ACC112 (cell line): ENCODE results near the gene TRMT1L.
"Not testable (repeated sequence)": the region's sequence is repeated elsewhere in the genome, so short reads cannot be mapped to it uniquely, and the experiment has no call there.

Experiments used
- H2AFZ ChIP-seq: fragments of 200-600 bp; sonication (generic); one replicate; pipeline ENCODE4 v1.6.0; 2017; ENCODE audit warnings: antibody characterized with exemption, low read length; ENCODE audit not compliant: unreplicated experiment
- H3K27ac ChIP-seq: fragments of 200-600 bp; sonication (generic); 2 replicates; pipeline ENCODE4 v1.5.1; 2014; ENCODE audit warnings: low read depth, mild to moderate bottlenecking, antibody characterized with exemption, low read length, moderate library complexity
- H3K27me3 ChIP-seq: fragments of 200-600 bp; sonication (generic); 2 replicates; pipeline ENCODE4 v1.6.1; 2014; ENCODE audit warnings: mild to moderate bottlenecking, antibody characterized with exemption, low read length, moderate library complexity, mixed read lengths; ENCODE audit not compliant: insufficient read depth
- H3K36me3 ChIP-seq: fragments of 200-600 bp; sonication (generic); 2 replicates; pipeline ENCODE4 v1.6.1; 2016; ENCODE audit warnings: mild to moderate bottlenecking, antibody characterized with exemption, low read length, moderate library complexity, mixed read lengths; ENCODE audit not compliant: insufficient read depth
- H3K4me1 ChIP-seq: fragments of 200-600 bp; sonication (generic); one replicate; pipeline ENCODE4 v1.6.1; 2016; ENCODE audit warnings: low read length, mixed read lengths; ENCODE audit not compliant: insufficient read depth, unreplicated experiment, control insufficient read depth
- H3K4me3 ChIP-seq: fragments of 200-600 bp; sonication (generic); 2 replicates; pipeline ENCODE4 v1.5.1; 2014; ENCODE audit warnings: mild to moderate bottlenecking, low read depth, low read length
- H3K79me2 ChIP-seq: fragments of 200-600 bp; sonication (generic); one replicate; pipeline ENCODE4 v1.6.0; 2016; ENCODE audit warnings: low read length; ENCODE audit not compliant: control insufficient read depth, unreplicated experiment, insufficient read depth

Gene TRMT1L

GRCh38 chr1:185156854-185157598 is at the start of gene TRMT1L, which contains the start of gene SWT1:
TSS of gene TRMT1L (minus strand) at chr1:185156953. CDS start at chr1:185156712, 241 bp downstream.
TSS of gene SWT1 (plus strand) at chr1:185157167. CDS start at chr1:185160842, 3,675 bp downstream.
- Histone ChIP-seq H3K36me3 (no peaks in the 10 kb centered on the region), H2AFZ (peak within 1 kb of the TSS; percentile 98), H3K4me3 (peak within 1 kb of the TSS; percentile 85), H3K4me1 (peaks cover 27% of the 10 kb centered on the region), H3K27ac (peak within 1 kb of the TSS; percentile 71), H3K27me3 (no peaks in the 10 kb centered on the region), H3K79me2 (peaks cover 27% of the 10 kb centered on the region)

- Histone ChIP-seq H3K27ac (no peak overlapping the region), H3K4me3 (no peak overlapping the region), H3K27me3 (no peaks in the 10 kb centered on the region), H2AFZ (no peak overlapping the region), H3K4me1 (no peaks in the 10 kb centered on the region), H3K79me2 (no peaks in the 10 kb centered on the region), H3K36me3 (no peaks in the 10 kb centered on the region)
These were observed 44.1 kb upstream of the TRMT1L start for GRCh38 chr1:185200889-185201288.

- not testable (repeated sequence) for H2AFZ ChIP-seq
These were observed 42.0 kb upstream of the TRMT1L start for GRCh38 chr1:185198712-185199111.

GRCh38 chr1:185193756-185194155 is 37.0 kb upstream of the TRMT1L start:
- H3K36me3 ChIP-seq, result no peaks in the 10 kb centered on the region
- H3K79me2 ChIP-seq, result no peaks in the 10 kb centered on the region
- no peak overlapping the region for H3K27ac ChIP-seq
- no peaks in the 10 kb centered on the region for H3K27me3 ChIP-seq
- H3K4me3 ChIP-seq, result no peak overlapping the region
- H3K4me1 ChIP-seq, result no peaks in the 10 kb centered on the region
- no peak overlapping the region for H2AFZ ChIP-seq

More at GRCh38 chr1:185198712-185199111, 42.0 kb upstream of the TRMT1L start:
- H3K27ac ChIP-seq, H3K79me2 ChIP-seq, H3K4me1 ChIP-seq, H3K36me3 ChIP-seq, H3K4me3 ChIP-seq, H3K27me3 ChIP-seq: not testable (repeated sequence)

GRCh38 chr1:185170291-185170848 is 13.6 kb upstream of the TRMT1L start:
- H3K4me3 ChIP-seq, result no peak overlapping the region
- H3K27me3 ChIP-seq, result no peaks in the 10 kb centered on the region
- no peaks in the 10 kb centered on the region for H3K36me3 ChIP-seq
- no peak overlapping the region for H3K27ac ChIP-seq
- no peaks in the 10 kb centered on the region for H3K4me1 ChIP-seq
- no peaks in the 10 kb centered on the region for H3K79me2 ChIP-seq
- no peak overlapping the region for H2AFZ ChIP-seq

GRCh38 chr1:185166106-185166505 is 9.4 kb upstream of the TRMT1L start:
- H3K4me1 ChIP-seq, result no peaks in the 10 kb centered on the region
- no peak overlapping the region for H2AFZ ChIP-seq
- no peak overlapping the region for H3K27ac ChIP-seq

GRCh38 chr1:185162491-185162890 is 5.7 kb upstream of the TRMT1L start:
- Histone ChIP-seq H3K4me1 (peaks cover 9% of the 10 kb centered on the region), H3K27me3 (no peaks in the 10 kb centered on the region), H3K27ac (no peak overlapping the region), H3K79me2 (no peaks in the 10 kb centered on the region), H2AFZ (no peak overlapping the region), H3K36me3 (no peaks in the 10 kb centered on the region), H3K4me3 (no peak overlapping the region)

More at GRCh38 chr1:185166106-185166505, 9.4 kb upstream of the TRMT1L start:
- no peaks in the 10 kb centered on the region for H3K27me3 ChIP-seq
- no peaks in the 10 kb centered on the region for H3K36me3 ChIP-seq
- no peak overlapping the region for H3K4me3 ChIP-seq
- no peaks in the 10 kb centered on the region for H3K79me2 ChIP-seq

GRCh38 chr1:185159966-185160365 is 3.2 kb upstream of the TRMT1L start:
- H3K4me1 ChIP-seq, result peaks cover 13% of the 10 kb centered on the region
- no peaks in the 10 kb centered on the region for H3K36me3 ChIP-seq
- peaks cover 14% of the 10 kb centered on the region for H3K79me2 ChIP-seq
- no peak overlapping the region for H3K4me3 ChIP-seq
- no peak overlapping the region for H3K27ac ChIP-seq
- no peaks in the 10 kb centered on the region for H3K27me3 ChIP-seq
- H2AFZ ChIP-seq, result no peak overlapping the region

GRCh38 chr1:185158800-185159199 is 2.0 kb upstream of the TRMT1L start:
- peaks cover 22% of the 10 kb centered on the region for H3K79me2 ChIP-seq
- no peaks in the 10 kb centered on the region for H3K36me3 ChIP-seq
- no peak overlapping the region for H2AFZ ChIP-seq
- H3K27ac ChIP-seq, result no peak overlapping the region
- no peaks in the 10 kb centered on the region for H3K27me3 ChIP-seq
- peaks cover 19% of the 10 kb centered on the region for H3K4me1 ChIP-seq
- H3K4me3 ChIP-seq, result peak overlapping the region; percentile 85; the same call in 1 of the 2 replicates

- Histone ChIP-seq H3K79me2 (peaks cover 27% of the 10 kb centered on the region), H3K4me1 (peaks cover 19% of the 10 kb centered on the region), H3K4me3 (peak overlapping the region; percentile 85), H3K27me3 (no peaks in the 10 kb centered on the region), H2AFZ (peak overlapping the region; percentile 98), H3K36me3 (no peaks in the 10 kb centered on the region), H3K27ac (no peak overlapping the region)
These were observed 1.1 kb upstream of the TRMT1L start for GRCh38 chr1:185157599-185158412.
